Retina (tissue), 1 donor: ENCODE results near the gene TRAPPC12.

Experiments
- DNase-seq: peaks from one replicate; pipeline ENCODE4 v3.0.0-alpha.2; 2016

Gene TRAPPC12

DNA sequence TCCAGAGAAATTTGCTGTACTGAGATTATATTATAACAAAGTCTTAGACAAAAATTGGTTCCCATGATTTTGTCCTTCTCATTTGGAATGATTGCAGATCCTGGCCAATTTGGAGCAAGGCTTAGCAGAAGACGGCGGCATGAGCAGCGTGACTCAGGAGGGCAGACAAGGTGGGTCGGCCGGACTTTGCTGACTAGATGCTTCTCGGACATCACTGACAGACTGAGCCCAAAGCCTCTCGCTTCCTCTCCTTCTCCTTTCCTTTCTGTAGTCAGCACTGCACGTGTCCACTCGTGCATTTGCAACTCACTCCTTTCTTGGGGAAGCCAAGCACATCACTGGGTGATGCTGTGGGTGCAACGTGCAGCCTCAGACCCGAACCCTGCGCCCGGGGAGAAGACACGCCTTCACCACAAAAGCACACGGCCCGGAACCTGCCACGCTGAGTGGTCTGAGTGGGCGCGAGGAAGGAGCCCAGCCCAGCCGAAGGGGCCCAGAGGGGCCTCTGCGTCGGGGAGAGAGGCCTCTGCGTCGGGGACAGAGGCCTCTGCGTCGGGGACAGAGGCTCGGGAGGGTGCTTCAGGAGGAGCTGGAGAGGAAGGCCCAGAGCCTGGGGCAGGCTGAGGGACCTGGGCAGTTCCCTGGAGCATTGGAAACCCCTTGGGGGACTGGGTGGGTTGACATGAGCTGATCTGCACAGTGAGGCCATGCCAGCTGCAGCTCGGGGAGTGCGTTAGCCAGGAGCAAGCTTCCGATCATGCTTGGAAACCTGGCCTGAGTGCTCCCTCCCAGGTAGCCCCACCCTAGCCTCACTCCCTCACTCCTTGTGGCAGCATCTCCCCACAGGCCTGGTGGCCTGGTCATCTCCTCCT is 78.3 kb downstream of the TRAPPC12 start:
- no peak for DNase-seq

DNA sequence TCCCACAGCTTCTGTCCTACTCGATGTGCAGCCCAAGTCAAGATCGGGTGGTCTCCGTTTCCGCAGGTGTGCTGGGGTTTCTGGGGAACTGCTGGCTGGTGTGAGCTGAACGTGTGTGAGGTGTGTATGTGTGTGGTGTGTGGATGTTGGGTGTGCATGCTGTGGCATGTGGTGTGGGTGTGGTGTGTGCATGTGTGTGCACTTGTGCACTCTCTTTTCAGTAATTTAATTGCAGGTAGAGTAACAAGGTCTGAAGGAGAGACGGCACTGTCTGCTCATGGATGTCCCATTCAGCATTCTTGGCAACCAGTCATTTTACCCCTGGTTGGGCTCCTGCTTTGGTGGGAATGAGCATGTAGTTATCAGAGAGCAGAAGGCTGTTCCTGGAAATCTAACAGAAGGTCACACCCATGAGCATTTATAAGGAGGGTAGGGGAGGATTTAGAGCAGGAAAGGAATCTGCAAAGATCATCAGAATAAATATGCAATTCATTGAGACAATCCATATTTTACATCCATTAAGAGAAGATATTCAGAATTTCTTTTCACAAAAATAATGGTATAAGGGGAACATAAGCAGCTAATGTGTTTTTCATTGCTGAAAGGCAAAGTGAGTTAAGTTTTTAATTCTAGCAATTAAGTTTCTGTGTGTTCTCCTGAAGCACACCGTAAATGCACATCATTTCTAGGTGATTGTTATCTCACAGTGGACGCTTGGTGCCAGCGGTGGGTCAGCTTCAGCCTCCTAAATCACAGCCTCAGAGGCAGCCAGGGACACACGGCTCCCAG is 79.1 kb downstream of the TRAPPC12 start:
- DNase-seq: no peak

DNA sequence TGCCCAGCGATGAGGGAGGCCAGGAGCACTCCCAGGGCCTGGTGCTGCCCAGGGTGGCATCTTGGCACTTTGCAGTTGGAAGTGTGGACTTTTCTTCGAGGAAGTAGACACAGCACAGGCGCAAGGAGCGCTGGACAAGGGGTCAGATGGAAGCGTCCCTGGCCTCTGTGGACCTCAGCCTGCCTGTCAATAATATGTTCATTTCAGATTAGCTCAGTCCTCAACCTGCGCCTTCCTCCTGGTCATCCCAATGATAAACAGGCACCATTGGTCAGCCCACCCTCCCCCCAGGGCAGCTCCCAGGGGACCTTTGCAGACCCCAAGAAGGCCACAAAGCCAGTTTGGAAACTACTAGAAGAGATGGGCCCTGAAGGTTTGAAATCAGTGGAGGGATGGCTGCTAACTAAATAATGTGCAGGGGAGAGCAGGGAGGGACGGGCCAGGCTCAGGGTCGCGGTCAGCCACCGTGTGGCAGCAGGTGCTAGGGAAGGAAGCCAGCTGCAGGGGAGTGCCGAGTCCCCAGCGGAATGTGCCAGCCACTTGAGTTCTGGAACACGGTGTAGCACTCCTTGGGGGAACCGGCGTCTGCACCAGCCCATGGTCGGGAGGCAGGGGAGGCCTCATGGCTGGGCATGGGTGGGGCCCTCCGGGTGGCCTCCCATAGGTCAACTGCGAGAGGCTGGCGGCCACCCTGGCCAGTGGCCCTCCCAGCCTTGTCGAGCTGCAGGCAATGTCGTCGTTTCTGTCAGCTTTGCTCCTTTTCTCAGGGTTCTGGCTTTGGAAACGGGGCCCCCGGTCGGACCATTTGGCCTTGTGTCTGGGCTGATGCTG is 79.9 kb downstream of the TRAPPC12 start:
- DNase-seq: peak; percentile 37

- DNase-seq: peak; percentile 69
Observed at GRCh38 chr2:3460156-3460555, 80.7 kb downstream of the TRAPPC12 start.

GRCh38 chr2:3460831-3461800 is 81.6 kb downstream of the TRAPPC12 start:
- DNase-seq: peak; percentile 57

GRCh38 chr2:3461801-3462492 is 82.5 kb downstream of the TRAPPC12 start:
- DNase-seq: peak; percentile 49

DNA sequence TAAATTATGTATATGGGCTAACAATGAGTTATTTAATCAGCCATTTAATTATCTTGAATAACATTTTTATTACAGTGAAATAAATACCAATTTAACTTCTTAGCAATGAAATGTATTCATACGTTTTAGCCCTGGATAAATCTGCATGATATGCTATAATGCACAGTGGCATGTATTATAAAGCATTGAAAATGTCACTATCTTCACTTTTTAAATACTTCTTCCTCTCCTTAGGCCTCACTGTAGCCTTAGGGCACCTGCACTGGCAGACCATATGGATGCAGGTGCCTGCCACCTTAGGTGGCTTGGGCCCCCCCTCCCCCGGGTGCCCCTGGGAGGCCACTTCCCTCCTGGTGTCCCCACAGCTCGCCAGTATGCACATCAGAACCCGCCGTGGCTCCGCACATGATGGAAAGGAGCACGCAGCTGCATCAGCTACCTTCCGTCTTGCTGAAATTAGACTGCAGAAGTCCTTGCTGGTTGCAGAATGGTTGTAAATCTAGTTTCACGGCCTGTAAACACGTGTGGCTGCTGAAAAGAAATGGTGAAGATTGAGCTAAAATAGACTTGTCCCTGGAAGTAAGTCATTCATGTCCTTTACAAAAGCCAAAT is 83.1 kb downstream of the TRAPPC12 start:
- DNase-seq: no peak

- DNase-seq: no peak
Observed at GRCh38 chr2:3463186-3463835, 83.8 kb downstream of the TRAPPC12 start.

DNA sequence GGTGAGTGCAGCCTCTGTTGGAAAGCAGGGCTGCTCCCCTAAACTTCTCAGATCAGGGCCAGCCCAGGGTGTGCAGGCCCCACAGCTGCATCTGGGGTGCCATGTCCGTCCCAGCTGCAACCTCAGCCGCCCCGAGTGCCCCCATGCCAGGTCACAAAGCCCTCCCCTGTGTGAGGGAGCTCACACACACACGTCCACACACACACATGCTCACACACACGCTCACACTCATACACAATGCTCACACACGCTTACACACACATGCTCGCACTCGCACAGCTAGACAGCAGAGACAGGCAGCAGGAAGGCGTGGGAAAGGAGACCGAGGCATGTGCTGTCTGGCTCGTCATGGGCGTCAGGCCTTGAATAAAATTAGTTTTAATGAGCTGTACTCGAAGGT is 84.5 kb downstream of the TRAPPC12 start:
- no peak for DNase-seq

GRCh38 chr2:3464401-3465005 is 85.0 kb downstream of the TRAPPC12 start:
- DNase-seq: no peak

DNA sequence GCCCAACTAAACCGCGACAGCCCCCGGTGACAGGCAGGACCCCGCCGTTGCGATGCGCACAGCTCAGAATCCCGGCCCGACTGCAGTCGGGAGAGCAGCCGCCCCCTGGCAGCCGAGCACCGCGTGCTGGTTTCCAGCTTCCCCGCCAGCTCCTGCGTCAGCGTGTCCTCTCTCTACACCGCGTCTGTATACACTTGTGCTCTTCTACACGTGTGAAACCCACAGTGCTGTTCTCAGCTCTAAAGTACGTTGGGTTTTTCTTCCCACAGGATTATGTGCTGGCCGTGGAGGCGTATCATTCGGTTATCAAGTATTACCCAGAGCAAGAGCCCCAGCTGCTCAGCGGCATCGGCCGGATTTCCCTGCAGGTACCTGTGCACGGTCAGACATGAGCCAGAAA is 85.8 kb downstream of the TRAPPC12 start:
- no peak for DNase-seq

DNA sequence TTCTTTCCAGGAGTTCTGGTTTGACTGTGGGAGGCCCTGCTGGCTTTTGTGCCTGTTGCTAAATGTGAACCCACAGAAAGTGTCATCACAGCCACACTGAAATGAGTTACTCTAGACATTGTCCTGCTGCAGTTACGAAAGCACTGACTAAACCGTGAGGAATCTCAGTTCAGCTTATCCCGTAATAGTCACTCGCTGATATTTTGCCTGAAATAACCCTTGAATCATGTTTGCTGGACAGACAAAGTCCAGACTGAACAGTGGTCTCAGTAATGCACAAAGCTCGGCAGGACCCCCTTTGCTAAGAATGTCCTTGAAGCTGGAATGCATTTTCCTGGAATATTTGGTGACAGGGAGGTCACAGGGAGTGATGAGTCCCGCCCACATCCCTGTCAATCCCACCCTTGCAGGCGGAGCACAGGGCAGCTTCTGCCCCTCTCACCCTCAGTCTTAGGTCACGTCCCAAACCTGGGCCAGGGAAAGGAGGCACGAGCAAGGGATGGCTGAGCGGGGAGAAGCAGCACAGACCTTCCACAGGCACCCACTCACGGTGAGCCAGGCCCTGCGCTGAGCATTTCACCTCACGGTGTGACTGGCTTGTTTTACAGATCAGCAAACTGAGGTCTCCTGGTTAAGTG is 86.5 kb downstream of the TRAPPC12 start:
- no peak for DNase-seq

DNA sequence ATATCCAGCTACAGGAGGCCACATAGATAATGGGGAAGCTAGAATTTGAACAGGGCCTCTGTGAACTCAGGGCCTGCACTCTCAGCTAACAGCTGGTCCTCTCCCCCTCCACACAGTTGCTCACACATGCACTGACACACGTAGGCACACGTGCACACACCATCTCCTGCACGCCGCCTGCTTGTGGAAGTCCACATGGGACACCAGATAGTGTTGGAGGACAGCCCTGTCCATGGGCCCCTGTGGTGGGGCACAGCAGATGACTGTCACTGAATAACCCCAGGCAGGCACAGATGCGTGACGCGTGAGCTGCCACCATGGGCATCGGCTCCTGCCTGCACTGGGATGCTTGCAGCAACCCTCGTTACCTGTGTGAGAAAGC is 87.0 kb downstream of the TRAPPC12 start:
- DNase-seq: no peak

DNA sequence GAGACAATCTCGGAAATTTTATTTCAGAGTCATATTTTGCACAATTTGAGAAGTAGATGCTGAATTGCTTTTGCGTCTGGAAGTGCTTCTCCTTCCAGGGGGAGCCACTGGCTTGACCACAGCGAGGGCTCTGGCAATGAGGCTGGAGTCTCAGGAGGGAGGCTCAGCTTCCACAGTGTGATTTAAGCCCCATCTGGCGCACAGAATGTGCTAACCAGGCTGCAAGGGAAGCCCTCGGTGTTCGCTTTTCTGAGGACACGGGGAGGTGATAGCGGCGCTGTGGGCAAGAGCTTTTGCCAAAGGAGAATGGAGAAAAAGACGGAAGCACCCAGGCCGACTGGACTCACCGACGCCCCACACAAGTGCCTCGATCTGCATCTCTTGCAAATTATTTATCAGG is 87.5 kb downstream of the TRAPPC12 start:
- no peak for DNase-seq

- no peak for DNase-seq
Observed at GRCh38 chr2:3467654-3468053, 88.2 kb downstream of the TRAPPC12 start.

- no peak for DNase-seq
Observed at GRCh38 chr2:3468296-3468988, 88.9 kb downstream of the TRAPPC12 start.

GRCh38 chr2:3469486-3469885 is 90.0 kb downstream of the TRAPPC12 start:
- DNase-seq: no peak

- no peak for DNase-seq
Observed at GRCh38 chr2:3470166-3470651, 90.7 kb downstream of the TRAPPC12 start.
